GM13977 (cell line): ENCODE measurements around the gene FARP1.

Experiments used
- DNase-seq: peaks from one replicate; pipeline ENCODE4 v3.0.0; 2012; ENCODE audit warnings: low spot score
- CTCF ChIP-seq: IDR thresholded peaks from 2 replicates; pipeline ENCODE4 v1.5.1; 2012; ENCODE audit warnings: mild to moderate bottlenecking, control low read depth; ENCODE audit not compliant: insufficient read depth; ENCODE audit errors: extremely low read depth, missing control alignments
- in situ Hi-C: fragments of 300-500 bp; cut with MboI; formaldehyde crosslinking; loops from one replicate; pipeline ENCODE4 v1.12.0; 2022; ENCODE audit warnings: low sequenced_read_pairs, low pct_unique_long_range_greater_than_20kb, mixed read lengths, inconsistent platforms; ENCODE audit not compliant: unreplicated experiment

The FARP1 gene

GRCh38 chr13:98217597-98217996 lies 74.7 kb downstream of the FARP1 start:
- no peak for TF ChIP-seq CTCF
- no peak for DNase-seq
- in situ Hi-C loops, result no loop called here

- in situ Hi-C loops, result no loop called here
- no peak for DNase-seq
- TF ChIP-seq CTCF, result no peak
Measured at GRCh38 chr13:98219685-98220084, 76.8 kb downstream of the FARP1 start.

- TF ChIP-seq CTCF, result no peak
- in situ Hi-C loops, result no loop called here
- DNase-seq, result no peak
Measured at GRCh38 chr13:98220271-98220791, 77.4 kb downstream of the FARP1 start.

GRCh38 chr13:98221234-98221633 lies 78.3 kb downstream of the FARP1 start:
- DNase-seq, result no peak
- in situ Hi-C loops, result no loop called here
- no peak for TF ChIP-seq CTCF

GRCh38 chr13:98222081-98222554 lies 79.2 kb downstream of the FARP1 start:
- TF ChIP-seq CTCF, result no peak
- in situ Hi-C loops, result no loop called here
- DNase-seq, result no peak

- in situ Hi-C loops, result no loop called here
- TF ChIP-seq CTCF, result no peak
- no peak for DNase-seq
Measured at GRCh38 chr13:98222816-98223215, 79.9 kb downstream of the FARP1 start.

- in situ Hi-C loops, result no loop called here
- no peak for DNase-seq
- no peak for TF ChIP-seq CTCF
Measured at GRCh38 chr13:98223741-98224140, 80.8 kb downstream of the FARP1 start.
